ENCODE measurements around the gene SLC12A6.

GRCh38 chr15:34279368-34279767 lies 58.2 kb downstream of the SLC12A6 start:
- TF ChIP-seq CTCF (IDR thresholded peaks at IDR 0.05), result no peak
- TF ChIP-seq ZFX (IDR thresholded peaks at IDR 0.05; ENCODE audit: borderline replicate concordance), result no peak
